Tongue (tissue), 2 donors: ENCODE data around the gene CAMK2G. TPM values are rescaled to one million over a fixed set of nuclear protein-coding genes. Genes with fewer than 3 reads are reported as not detected.
"Not testable (repeated sequence)": the region's sequence is repeated elsewhere in the genome, so short reads cannot be mapped to it uniquely, and the experiment has no call there.

Experiments
- DNase-seq: peaks from one replicate; pipeline ENCODE4 v3.0.0-alpha.2; 2015
- total RNA-seq: library from RNA; depleted of rRNA; stranded (reverse); fragments of >200 nt; gene quantifications from one replicate; pipeline ENCODE4 v1.2.3, GENCODE V29; 2014

CAMK2G gene
- total RNA-seq, 1 donor from 2014 or later = 37.7 TPM

DNA sequence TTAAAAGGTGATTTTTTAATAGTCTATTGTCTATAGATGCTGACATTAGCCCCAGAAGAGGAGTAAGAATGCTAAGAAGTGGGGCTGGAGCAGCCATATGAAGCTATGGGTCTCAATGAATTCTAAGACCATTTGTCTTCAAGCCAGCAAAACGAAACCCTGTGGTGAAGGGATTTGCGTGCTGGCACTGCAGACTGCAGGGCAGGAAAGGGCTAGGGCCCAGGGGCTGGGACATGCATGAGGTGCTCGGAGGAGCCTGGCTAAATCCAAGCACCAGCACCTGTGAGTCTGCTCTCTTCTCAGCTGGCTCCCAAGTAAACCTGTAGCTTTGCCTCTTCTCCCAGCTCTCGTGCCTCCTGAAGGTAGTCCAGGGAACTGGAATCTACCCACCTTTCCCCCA lies 61.7 kb downstream of the CAMK2G start:
- DNase-seq = no peak

DNA sequence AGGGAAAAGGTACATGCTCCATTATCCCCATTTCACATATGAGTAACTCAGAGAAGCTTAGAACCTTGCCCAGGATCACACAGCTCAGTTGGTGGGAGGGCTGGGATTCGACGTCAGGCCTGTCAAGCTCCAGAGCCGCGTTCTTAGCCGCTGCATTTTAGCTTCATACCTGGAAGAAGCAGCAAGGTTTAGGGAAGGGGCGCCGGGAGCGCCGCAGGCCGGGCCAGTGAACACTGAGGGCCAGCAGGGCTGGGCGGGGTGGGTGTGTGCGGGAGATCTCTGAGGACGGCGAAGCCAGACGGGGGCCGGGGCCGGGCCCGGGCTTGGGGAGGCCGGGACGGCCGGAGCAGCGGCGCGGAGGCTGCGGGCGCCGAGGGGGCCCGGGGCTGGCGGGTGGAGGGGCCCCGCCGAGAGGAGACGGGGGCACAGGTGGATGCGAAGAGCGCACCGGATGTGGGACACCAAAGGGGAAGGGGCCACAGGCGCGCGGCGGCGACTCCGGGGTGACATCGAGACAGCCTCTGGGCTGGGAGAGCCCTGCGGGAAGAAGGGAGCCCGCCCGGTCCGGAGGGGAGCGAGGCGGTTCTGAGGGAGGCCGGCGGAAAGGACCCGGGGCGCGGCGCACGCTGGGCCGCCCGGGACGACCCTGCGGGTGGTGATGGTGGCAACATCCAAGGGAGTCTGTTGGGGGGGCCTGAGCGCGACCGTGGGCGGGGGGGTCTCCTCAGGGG lies 63.5 kb downstream of the CAMK2G start:
- DNase-seq = no peak

DNA sequence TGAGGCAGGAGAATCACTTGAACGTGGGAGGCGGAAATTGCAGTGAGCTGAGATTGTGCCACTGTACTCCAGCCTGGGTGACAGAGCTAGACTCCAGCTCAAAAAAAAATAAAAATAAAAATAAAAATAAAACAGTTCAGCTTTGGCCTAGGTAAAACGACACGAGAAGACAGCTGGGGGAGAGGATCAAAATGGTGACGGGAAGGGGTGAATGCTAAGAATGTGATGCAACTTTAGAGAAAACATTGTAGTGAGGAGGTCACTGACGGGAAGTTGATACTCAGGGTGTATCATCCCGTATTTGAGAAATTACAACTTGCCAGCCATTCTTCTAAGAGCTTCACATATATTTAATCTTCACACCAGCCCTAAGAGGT lies 64.0 kb downstream of the CAMK2G start:
- no peak for DNase-seq

DNA sequence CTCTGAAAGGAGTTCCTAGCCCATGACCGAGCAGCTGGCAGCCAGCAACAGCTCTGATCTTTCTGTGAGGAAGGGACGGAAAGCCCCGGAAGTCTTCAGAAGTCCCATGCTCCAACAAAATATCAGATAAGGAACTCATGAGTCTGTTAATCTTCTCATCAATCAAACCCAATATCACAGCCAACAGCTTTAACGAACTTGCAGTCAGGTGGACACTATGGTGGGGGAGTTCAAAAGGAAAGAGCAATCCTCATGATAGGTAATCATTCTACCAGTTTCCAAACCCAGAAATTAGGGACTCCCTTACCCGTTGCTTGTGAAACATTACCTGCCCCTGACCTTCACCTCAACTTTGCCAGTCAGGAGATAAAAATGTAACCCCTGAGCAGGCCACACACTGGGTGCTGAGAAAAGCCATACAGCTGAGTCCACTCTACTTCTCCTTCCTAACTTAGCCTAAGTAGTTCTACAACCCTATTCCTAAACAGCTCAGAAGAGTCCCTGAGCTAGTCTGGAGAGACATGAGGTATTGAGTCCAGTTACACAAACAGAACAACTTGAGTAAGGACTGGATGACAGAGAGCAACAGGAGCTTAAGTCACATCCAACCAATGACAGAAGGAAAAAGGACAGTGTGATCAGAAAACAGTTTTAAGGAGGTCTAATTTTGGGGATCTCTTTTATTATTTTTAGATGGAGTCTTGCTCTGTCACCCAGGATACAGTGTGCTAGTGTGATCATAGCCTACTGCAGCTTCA lies 65.1 kb downstream of the CAMK2G start:
- DNase-seq = no peak

DNA sequence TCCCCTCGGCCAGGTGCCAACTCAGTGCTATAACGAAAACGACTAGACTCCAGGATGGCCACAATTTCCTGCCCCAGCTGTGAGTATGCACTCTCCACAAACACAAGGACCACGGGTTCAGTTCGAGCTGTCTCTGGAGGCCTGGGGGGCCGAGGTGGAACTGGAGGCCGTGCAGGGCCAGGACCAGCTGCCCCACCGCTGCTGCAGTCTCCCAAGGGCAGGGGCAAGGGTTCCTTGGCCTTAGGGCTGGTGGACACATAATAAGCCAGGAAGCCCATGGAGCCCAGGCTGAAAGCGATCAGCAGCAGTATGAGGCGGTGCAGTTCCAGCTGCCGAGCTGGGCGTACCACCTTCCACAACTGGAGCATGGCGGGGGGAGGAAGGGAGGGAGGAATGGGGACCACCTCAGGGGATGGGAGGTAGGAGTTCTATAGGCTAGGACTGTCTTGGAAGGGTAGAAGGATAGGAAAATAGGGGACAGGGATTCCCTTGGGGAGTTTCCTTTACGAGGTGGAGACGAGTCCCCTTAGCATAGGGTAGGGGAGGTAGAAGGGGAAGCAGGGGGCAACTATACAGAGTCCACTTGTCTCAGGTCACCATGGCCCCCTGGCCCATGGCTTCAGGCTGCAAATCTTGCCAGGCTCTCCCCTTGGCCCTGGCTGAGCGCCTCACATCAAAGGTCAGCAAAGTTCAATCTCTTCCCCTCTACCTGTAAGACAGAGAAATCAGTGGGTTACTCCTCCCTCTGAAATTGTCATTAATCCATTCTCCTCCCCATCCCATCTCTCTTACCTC lies 66.1 kb downstream of the CAMK2G start:
- no peak for DNase-seq

DNA sequence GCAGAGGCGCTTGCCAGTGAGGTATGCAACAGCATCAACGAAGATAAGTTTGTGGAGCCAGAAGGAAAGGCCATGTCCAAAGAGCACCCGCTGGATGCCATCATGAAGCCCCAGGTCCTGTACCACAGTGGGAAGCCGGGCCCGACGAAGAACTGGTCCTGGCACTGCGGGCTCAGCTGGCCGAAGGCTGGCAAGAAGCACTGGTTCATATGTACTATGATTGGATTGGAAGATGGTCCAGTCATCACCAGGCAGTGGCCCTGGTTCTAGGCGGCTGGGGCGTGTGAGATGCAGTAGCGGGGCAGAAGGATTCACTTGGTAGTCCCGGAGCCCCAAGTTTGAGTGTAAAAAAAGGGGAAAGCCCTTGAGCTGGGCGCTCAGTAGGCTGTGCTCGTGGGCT lies 66.9 kb downstream of the CAMK2G start:
- no peak for DNase-seq

DNA sequence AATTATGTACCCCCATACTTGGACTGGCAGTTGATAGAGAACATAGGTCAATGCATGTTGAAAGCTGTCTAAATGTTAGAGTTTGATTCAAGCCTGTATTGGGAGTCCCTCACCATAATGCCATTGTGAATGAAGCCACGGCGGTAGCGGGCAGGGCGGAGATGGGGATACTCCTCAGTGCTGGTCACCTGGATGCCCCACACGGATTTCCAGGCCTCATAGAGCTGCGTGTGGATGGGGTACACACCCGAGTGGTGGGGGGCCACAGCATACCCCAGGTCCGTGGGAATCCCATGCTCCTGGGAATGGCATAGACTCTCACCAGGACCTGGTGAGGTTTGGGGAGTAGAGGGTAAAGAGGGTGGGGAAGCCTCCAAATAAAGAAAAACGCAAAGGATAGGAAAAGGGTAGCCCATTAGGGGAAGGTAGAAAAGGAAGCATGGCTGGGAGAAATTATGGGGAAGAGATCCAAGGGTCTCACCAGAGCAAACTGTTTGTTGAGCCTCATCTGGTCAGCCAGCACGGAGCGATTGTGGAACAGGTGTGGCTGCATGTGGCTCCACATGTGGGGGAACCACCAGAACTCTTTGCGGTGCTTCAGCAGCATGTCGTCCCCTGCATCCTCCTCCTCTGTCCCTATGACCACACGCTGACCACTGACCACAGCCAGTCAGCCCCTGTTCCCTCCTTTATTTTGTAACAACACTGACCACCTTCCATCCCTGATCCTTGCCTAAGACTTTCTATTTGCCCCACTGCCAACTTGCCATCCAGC lies 68.0 kb downstream of the CAMK2G start:
- no peak for DNase-seq

DNA sequence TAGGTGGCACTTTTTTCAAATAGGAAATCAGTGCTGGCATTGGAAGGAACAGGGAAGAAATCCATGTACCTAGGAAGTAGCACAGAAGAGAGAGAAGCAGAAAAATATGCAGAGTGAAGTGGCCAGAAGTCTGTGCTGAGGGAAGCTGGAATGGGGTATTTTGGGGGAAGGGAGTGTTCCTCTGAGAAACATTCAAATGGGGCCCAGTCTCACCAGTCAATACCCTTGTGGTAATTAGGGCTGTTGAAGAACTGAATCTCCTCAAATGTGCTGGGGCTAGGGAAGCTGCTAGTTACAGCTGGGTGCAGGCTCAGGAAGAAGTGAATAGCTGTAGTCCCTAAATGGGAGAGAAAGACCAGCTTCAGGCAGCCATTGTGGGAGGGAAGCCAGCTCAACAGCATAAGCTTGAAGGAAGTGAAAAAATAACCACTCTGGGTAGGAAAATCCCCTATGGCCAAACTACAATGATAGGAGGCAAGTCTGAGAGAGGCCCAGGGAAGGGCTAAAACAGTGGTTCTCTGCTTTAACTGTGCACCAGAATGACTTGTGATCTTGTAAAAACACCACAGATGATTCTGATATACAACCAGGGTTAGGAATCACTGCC lies 70.6 kb downstream of the CAMK2G start:
- no peak for DNase-seq

DNA sequence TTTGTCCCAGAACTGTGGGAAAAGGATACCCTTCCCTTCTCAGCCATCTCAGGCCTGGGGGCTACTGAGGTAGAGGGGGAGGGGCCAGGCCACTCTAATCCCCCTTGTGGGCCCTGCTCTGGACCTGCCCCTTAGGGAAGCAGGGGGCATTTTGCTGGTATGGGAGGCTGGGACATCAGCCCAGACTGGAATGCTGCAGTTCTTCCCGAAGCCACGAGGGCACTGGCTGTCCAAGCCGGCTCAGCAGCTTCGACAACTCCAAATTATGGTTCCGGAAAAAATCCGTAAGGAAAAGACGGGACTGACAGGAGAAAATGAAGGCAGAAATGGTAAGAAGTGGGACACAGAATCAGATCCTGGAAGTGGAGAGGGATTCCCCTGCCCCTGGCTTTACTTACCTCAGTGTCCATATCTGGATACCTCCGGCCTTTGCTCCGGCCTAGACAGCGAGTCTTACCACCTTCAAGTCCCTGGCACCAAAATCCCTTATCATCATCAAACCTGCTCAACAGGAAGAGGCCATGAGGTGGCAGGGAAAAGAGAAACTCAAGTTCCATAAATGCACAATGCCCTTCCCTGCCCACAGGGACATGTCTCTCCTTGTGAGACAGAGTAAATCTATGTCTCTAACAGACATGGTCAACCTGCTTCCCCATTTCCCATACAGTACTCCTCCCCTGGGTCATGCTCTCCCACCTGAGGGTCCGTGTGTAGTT lies 71.9 kb downstream of the CAMK2G start:
- no peak for DNase-seq

DNA sequence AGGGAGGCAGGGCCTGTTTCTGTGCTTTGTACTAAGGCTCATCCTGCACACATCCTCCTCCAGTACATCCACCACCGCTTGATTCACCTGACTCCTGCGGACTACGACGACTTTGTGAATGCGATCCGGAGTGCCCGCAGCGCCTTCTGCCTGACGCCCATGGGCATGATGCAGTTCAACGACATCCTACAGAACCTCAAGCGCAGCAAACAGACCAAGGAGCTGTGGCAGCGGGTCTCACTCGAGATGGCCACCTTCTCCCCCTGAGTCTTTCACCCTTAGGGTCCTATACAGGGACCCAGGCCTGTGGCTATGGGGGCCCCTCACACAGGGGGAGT lies 73.1 kb downstream of the CAMK2G start:
- no peak for DNase-seq

DNA sequence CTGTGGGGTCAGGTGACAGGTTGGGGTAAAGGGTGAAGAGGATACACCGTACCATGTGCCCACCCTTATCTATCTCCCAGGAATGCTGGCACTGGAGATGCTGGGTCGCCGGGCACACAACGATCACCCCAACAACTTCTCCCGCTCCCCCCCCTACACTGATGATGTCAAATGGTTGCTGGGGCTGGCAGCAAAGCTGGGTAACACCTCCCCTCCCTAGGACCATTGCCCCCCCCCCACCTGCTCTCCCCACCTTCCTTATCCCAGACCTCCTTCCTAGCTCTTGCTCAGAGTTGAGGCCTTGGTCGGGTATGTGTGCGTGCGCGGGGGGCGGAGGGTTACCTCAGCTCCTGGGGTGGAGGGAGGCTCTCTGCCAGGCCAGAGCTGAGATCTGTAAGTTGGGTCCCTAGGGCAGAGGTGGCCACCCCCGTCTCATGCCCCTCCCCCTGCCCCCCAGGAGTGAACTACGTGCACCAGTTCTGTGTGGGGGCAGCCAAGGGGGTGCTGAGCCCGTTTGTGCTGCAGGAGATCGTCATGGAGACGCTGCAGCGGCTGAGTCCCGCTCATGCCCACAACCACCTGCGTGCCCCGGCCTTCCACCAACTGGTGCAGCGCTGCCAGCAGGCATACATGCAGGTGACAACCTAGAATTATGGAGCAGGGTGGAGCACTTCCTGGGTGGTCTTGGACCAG lies 73.6 kb downstream of the CAMK2G start:
- DNase-seq = no peak

DNA sequence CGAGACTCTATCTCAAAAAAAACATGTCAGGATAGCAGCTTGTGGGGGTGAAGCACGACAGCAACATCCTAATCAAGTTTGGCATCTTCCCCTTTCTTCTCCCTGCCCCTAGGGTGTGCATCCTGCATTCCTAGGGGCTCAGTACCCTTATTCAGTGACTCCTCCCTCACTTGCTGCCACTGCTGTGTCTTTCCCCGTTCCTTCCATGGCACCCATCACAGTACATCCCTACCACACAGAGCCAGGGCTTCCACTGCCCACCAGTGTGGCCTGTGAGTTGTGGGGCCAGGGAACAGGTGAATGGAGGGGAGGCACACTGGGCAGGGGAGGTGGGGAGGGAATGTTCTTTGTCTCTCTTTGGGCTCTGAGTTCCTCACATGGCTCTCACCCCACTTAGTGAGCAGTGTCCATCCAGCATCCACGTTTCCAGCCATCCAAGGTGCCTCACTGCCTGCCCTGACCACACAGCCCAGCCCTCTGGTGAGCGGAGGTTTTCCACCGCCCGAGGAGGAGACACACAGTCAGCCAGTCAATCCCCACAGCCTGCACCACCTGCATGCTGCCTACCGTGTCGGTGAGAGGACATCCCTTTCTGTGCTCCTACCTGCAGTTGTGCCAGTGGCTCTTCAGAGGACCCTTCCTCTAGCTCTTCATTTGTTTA lies 74.3 kb downstream of the CAMK2G start:
- no peak for DNase-seq

DNA sequence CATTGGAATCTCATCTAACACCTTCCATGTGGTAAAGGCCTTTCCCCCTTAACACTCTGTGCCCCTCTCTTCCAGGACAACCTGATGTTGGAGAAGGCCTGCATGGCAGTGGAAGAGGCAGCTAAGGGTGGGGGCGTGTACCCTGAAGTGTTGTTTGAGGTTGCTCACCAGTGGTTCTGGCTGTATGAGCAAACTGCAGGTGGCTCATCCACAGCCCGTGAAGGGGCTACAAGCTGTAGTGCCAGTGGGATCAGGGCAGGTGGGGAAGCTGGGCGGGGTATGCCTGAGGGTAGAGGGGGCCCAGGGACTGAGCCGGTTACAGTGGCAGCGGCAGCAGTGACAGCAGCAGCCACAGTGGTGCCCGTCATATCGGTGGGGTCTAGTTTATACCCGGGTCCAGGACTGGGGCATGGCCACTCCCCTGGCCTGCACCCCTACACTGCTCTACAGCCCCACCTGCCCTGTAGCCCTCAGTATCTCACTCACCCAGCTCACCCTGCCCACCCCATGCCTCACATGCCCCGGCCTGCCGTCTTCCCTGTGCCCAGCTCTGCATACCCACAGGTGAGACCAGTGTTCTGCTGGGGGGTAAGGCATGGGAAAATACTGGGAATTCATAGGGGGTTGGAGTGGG lies 75.3 kb downstream of the CAMK2G start:
- no peak for DNase-seq

DNA sequence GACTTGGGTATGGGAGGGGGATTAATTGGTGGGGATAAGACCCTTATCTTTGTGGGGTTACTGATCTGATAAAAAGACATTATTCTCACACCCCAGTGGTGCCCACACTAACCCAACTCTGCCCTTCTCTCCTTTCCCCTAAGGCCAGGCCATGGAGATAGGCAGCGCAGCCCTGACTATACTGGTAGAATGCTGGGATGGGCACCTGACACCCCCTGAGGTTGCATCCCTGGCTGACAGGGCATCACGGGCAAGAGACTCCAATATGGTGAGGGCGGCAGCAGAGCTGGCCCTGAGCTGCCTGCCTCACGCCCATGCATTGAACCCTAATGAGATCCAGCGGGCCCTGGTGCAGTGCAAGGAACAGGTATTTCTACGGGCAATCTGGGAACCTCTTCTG lies 76.3 kb downstream of the CAMK2G start:
- DNase-seq = no peak

DNA sequence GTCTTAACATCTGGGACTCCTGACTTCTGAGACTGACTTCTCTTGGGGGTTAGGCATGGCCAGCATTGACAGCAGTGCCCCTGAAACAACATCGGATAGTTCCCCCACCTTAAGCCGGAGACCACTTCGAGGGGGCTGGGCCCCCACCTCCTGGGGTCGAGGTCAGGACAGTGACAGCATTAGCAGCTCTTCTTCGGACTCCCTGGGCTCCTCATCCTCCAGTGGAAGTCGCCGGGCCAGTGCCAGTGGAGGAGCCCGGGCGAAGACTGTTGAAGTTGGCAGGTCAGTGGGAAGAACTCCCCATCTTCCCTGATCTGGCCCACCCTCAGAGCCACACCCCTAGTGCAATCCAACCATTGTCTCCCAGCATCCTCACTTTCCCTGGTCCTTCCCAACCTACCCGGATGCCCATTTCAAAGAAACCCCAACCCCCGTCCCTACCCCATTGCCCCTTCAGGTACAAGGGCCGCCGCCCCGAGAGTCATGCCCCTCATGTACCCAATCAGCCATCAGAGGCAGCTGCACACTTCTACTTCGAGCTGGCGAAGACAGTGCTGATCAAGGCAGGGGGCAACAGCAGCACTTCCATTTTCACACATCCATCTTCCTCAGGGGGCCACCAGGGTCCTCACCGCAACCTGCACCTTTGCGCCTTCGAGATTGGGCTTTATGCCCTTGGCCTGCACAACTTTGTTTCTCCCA lies 76.9 kb downstream of the CAMK2G start:
- DNase-seq = no peak

DNA sequence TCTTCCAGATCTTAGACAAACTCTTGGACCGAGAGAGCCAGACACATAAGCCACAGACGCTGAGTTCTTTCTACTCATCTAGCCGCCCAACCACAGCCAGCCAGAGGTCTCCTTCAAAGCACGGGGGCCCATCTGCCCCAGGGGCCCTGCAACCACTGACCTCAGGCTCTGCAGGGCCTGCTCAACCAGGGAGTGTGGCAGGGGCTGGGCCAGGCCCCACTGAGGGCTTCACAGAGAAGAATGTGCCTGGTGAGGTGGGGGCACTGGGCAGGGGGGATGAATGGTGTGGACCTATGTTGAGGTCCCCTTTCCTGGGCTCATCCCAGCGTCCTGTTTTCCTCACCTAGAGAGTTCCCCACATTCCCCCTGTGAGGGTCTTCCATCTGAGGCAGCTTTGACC lies 77.6 kb downstream of the CAMK2G start:
- DNase-seq = no peak

DNA sequence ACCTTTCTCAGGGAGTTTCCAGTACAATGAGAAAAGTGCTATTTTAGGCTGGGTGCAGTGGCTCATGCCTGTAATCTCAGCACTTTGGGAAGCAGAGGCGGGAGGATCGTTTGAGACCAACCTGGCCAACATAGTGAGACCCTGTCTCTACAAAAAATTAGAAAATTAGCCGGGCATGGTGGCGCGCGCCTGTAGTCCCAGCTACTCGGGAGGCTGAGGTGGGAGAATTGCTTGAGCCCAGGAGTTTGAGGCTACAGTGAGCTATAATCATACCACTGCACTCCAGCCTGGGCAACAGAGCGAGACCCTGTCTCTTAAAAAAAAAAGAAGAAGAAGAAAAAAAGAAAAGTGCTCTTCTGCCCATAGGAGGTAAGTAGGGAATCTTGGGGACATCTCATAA lies 78.3 kb downstream of the CAMK2G start:
- not testable (repeated sequence) for DNase-seq

DNA sequence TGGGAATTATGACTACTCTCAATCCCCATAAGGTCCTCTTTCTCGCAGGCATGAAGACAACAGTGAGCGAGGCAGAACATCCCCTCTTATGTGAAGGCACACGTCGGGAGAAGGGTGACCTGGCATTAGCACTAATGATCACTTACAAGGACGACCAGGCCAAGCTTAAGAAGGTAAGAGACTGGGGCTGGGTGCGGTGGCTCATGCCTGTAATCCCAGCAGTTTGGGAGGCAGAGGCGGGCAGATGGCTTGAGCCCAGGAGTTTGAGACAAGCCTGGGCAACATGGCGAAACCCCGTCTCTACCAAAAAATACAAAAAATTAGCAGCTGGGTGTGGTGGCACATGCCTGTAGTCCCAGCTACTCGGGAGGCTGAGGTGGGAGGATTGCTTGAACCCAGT lies 78.9 kb downstream of the CAMK2G start:
- DNase-seq = not testable (repeated sequence)

DNA sequence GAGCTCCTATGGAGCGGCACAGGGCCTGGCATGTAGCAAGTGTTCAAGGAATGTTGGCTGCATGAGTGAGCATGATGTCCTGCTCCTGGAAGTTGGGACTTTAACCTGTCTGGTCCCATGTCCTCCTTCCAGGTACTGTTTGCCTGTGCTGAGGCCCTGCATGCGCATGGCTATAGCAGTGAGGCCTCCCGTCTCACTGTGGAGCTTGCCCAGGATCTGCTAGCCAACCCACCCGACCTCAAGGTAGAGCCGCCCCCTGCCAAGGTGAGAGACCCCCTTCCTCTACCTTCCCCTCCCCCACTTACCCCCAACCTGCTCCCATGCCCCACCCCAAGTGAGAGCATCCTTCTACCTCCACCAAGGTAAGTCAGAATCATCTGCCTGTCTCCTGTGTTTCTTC lies 80.9 kb downstream of the CAMK2G start:
- no peak for DNase-seq
